WI38 (cell line): ENCODE measurements around the gene ARHGEF11.

ENCODE experiments used
- H3K4me3 ChIP-seq: 2 replicates; pipeline ENCODE4 v1.5.1; 2011; ENCODE audit warnings: low read depth, mild to moderate bottlenecking, control low read depth, low read length
- CTCF ChIP-seq: IDR thresholded peaks from 2 replicates; pipeline ENCODE4 v1.5.1; 2012; ENCODE audit warnings: low read depth, mild to moderate bottlenecking, control low read depth, low read length

Gene ARHGEF11

DNA sequence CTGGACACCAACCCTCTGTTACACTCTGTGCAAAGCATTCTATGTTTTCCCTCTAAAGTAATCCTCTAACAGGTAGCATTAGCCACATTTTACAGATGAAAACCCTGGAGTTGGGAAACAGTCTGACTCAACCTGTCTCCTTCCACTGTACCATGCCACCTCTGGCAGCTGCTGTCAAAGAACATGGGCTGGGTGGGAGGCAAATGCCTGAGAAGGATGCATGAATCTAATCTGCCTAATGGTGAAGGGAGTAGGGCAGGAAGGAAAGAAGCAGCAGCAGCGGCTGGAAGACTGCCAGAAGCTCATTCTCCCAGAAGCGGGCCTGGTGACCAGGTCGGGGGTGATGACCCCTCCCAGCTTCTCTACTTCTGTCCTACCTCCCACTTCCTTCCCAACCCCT is 103.4 kb downstream of the ARHGEF11 start:
- no peak overlapping the region for H3K4me3 ChIP-seq
- TF ChIP-seq CTCF, result no peak

DNA sequence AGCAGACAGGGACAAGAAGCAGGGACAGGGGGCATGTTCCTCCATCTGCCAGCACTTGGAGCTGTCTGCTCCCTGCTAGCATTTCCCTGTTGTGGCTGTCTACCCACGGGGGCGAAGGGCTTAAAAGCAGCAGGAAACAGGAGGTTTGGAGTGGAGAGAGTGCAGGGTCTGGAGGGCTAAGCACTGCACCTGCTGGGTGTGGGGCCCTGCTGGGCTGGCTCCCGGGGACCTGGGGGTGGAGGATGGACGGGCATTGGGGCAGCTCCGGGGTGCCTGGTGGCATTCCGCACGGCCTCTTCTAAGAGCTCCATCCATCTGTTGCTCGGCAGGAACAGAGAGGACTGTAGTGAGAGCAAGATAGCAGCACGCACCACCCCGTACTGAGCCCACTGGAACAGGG is 103.9 kb downstream of the ARHGEF11 start:
- H3K4me3 ChIP-seq, result no peak overlapping the region
- no peak for TF ChIP-seq CTCF

GRCh38 chr1:156939786-156940334 is 105.7 kb downstream of the ARHGEF11 start:
- TF ChIP-seq CTCF, result no peak
- H3K4me3 ChIP-seq, result no peak overlapping the region

DNA sequence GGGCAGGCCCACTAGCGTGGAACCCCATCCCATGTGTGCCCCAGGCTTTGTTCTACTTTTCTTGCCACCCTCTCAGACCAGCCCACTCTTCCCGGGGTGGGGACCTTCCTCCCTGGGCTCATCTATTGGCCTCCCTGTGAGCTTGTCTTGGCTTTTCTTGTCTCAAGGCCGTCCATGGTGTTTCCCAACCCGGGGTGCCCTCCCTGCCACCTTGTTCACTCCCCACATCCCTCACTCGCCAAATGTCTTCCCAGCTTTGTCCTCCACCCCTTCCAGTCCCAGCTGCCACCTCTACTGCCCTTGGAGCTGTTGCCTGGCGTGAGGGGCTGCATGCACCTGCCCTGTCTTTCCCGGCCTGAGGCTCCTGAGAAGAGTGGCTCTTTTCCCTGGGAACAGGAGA is 106.7 kb downstream of the ARHGEF11 start:
- no peak for TF ChIP-seq CTCF
- H3K4me3 ChIP-seq, result no peak overlapping the region

- TF ChIP-seq CTCF, result no peak
- H3K4me3 ChIP-seq, result no peak overlapping the region
Measured at GRCh38 chr1:156937883-156938282, 107.7 kb downstream of the ARHGEF11 start.

DNA sequence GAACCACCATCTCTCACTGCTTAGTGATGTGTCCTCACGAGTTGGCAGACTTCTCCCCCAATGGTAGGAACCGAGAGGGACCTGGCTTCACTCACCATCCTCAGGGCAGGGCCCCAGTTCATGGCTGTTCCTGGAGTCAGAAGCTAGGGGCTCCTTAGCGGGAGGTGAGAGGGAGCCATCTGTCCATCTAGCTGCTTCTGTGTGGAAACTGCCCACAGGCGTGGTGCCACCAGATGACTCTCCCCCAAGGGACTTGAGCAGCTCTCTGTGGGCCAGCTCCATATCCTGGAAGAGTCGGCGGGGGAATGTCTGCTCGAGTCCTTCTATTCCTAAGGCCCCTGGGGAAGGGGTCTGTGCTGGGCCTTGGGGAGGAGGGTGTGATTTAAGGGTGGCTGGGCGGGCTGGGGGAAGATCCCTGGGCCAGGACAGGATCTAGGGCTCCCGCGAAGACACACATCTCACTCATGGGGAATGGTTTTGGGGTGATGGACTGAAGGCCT is 108.8 kb downstream of the ARHGEF11 start:
- H3K4me3 ChIP-seq, result no peak overlapping the region
- no peak for TF ChIP-seq CTCF

DNA sequence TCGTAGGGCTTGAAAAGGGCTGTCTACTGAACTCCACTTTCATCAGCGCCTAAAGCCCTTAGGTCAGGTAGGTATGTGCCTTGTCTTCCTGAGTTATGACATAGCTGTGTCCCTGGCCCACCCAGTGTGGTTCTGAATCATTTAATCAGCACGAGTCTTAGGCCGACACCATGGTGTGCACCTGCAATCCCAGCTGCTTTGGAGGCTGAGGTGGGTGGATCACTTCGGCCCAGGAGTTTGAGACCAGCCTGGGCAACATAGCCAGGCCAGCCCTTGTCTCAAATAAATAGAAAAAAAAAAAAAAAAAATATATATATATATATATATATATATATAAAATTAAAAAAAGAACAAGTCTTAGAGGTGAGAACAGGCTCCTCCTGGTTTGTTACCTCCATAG is 109.4 kb downstream of the ARHGEF11 start:
- H3K4me3 ChIP-seq, result no peak overlapping the region
- no peak for TF ChIP-seq CTCF
